GM23248 (cell line): ENCODE measurements around the gene CACHD1.

Experiments used
- EZH2 ChIP-seq: fragments of 200-600 bp; sonication (generic); IDR thresholded peaks from 2 replicates; pipeline ENCODE4 v1.6.1; 2018; ENCODE audit warnings: antibody characterized with exemption, mild to moderate bottlenecking; ENCODE audit not compliant: insufficient read depth, poor library complexity, severe bottlenecking
- EZH2phosphoT487 ChIP-seq: fragments of 200-600 bp; sonication (generic); IDR thresholded peaks from 2 replicates; pipeline ENCODE4 v1.6.1; 2018; ENCODE audit warnings: antibody characterized with exemption, moderate library complexity, mild to moderate bottlenecking, low read depth; ENCODE audit not compliant: insufficient read depth

DNA sequence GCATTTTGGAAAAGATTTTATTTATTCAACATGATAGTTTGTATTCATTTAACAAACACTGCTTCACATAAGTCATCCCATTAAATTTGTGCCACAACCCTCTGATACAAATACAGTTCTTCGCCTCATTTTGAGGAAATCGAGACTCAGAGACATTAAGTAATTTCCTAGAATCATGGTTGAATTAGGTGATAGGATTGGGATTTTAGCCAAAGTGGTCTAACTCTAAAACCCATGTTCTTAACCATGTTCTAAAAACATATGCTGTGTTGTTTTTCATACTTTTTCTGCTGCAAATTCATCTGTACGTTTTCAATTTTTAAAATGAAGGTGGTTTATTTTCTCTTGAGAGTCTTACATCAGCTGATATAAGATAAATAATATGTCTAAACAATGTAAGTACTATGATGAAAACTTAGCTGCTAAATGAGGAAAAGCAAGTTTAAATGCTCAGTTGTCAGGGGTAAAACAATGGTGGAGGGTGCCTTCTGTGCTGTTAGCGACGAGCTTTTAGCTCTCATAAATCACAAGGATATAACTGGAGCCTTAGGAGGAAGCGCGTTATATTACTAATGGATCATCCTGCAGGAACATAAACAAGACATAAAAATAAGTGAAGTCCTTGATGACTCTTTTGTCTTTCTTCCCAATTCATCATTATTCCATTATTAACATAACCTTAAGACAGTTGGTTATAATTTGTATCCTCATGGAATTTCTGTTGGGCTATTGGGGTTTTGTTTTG is 97.7 kb downstream of the CACHD1 start:
- no peak for TF ChIP-seq EZH2phosphoT487
- TF ChIP-seq EZH2, result no peak
